GM10847 (cell line): Measurements from ENCODE around the gene PKD1.

Experiments
- POLR2A ChIP-seq: IDR thresholded peaks from 2 replicates; pipeline ENCODE4 v1.6.1; 2011; ENCODE audit not compliant: insufficient read length; ENCODE audit errors: extremely low read depth

PKD1 gene

DNA sequence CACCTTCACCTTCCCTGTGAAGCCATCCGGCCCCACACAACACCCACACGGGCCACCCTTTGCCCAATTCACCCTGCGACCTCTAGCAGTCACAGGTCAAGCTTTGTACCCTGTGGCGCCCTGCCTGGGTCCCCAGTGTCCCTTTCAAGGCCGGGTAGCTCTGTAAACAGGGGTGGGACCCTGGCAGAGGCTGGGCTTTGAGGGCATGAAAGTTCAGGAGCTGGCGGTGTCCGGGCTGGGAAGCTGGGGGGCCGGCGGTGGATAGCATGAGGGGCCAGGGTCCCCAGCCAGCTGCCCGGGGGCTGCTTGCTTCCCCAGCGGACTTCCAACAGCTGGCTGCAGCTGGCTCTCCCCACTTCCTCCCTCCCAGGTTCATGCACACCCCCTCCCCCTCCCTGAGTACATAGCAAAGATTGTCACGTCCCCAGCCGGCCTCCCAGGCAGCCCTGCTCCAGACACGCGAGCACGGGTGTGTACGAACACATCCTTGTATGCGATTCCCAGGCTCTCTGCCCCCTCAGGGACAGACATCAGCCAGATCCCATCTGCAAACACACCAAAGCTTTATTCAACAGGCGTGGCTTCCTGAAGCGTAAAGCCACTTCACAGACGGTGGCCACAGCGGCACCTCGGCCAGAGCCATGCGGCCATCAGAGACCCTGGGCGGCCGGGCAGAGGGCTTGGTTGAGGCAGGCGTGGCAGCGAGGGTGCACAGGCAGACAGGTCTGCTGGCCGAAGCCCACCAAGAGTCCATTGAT, 96.2 kb downstream of the PKD1 start:
- TF ChIP-seq POLR2A = no peak
